ENCODE data around the gene ANKZF1. TPM values are rescaled to one million over a fixed set of nuclear protein-coding genes. Genes with fewer than 3 reads are reported as not detected.
A peak's percentile ranks its signal among the peaks of the same experiment; 100 is the strongest.

Gene ANKZF1
- total RNA-seq, 1 donor, result 35.1 TPM

GRCh38 chr2:219282375-219282774, 52.8 kb downstream of the ANKZF1 start:
- H3K27me3 ChIP-seq (ENCODE audit: insufficient read depth, low read length), result no peaks in the 10 kb centered on the region
- peaks cover 38% of the 10 kb centered on the region for H3K36me3 ChIP-seq (ENCODE audit: insufficient read depth, low read length)
- DNase-seq (ENCODE audit: insufficient read length, low spot score, missing footprints), result no peak
- no peak overlapping the region for H3K27ac ChIP-seq (ENCODE audit: low read depth, low read length)
- no peaks in the 10 kb centered on the region for H3K9me3 ChIP-seq (ENCODE audit: low read depth, low read length)
- TF ChIP-seq CTCF (IDR thresholded peaks at IDR 0.05; ENCODE audit: extremely low read depth, low read depth, low read length), result no peak
- no peak overlapping the region for H2AFZ ChIP-seq (ENCODE audit: low read length)
- H4K20me1 ChIP-seq (ENCODE audit: insufficient read depth, low read length), result peaks cover 7% of the 10 kb centered on the region
- H3K79me2 ChIP-seq (ENCODE audit: insufficient read depth, low read length), result peaks cover 15% of the 10 kb centered on the region
- no peak overlapping the region for H3K4me3 ChIP-seq (ENCODE audit: insufficient read depth, low read length)
- peaks cover 32% of the 10 kb centered on the region for H3K4me1 ChIP-seq (ENCODE audit: insufficient read depth, low read length)
- no peak overlapping the region for H3K4me2 ChIP-seq (ENCODE audit: insufficient read depth, low read length)

GRCh38 chr2:219282943-219283581, 53.5 kb downstream of the ANKZF1 start:
- H2AFZ ChIP-seq (ENCODE audit: low read length), result no peak overlapping the region
- DNase-seq (ENCODE audit: insufficient read length, low spot score, missing footprints), result peak; percentile 83
- H3K79me2 ChIP-seq (ENCODE audit: insufficient read depth, low read length), result peaks cover 15% of the 10 kb centered on the region
- TF ChIP-seq CTCF (IDR thresholded peaks at IDR 0.05; ENCODE audit: extremely low read depth, low read depth, low read length), result no peak
- H3K4me2 ChIP-seq (ENCODE audit: insufficient read depth, low read length), result no peak overlapping the region
- peaks cover 25% of the 10 kb centered on the region for H3K4me1 ChIP-seq (ENCODE audit: insufficient read depth, low read length)
- no peak overlapping the region for H3K27ac ChIP-seq (ENCODE audit: low read depth, low read length)
- no peaks in the 10 kb centered on the region for H3K27me3 ChIP-seq (ENCODE audit: insufficient read depth, low read length)
- peaks cover 7% of the 10 kb centered on the region for H4K20me1 ChIP-seq (ENCODE audit: insufficient read depth, low read length)
- no peak overlapping the region for H3K4me3 ChIP-seq (ENCODE audit: insufficient read depth, low read length)
- peaks cover 38% of the 10 kb centered on the region for H3K36me3 ChIP-seq (ENCODE audit: insufficient read depth, low read length)
- no peaks in the 10 kb centered on the region for H3K9me3 ChIP-seq (ENCODE audit: low read depth, low read length)

DNA sequence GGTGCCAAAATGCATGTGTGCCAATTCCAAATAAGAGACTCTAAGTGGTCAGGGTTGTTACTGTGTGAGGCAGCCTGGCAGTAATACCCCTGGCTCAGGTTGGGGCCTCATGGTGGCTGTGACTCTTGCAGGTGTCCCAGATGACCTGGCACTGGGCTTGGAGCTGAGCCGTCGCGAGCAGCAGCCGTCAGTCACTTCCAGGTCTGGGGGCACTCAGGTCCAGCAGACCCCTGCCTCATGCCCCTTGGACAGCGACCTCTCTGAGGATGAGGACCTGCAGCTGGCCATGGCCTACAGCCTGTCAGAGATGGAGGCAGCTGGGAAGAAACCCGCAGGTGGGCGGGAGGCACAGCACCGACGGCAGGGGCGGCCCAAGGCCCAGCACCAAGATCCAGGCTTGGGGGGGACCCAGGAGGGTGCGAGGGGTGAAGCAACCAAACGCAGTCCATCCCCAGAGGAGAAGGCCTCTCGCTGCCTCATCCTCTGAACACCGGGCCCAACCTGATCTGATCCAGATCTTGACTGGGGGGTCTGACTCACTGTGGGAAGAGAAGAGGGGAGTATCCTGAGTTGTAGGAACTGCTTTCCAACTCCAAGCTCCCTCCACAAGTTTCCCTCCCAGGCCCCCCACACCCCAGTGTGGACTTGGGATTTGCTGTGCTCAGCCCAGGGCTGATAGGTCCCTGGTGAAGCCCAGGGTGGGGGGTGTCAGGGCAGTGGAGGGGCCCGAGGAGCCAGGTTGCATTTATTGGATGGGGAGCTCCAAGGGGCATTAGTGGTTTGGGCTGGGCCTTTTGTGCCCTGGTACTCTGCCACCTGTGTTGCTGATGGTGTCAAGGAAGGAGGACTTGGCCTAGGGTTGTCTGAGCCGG, 55.1 kb downstream of the ANKZF1 start:
- no peaks in the 10 kb centered on the region for H3K9me3 ChIP-seq (ENCODE audit: low read depth, low read length)
- no peak overlapping the region for H3K4me2 ChIP-seq (ENCODE audit: insufficient read depth, low read length)
- peak; percentile 41 for DNase-seq (ENCODE audit: insufficient read length, low spot score, missing footprints)
- H3K79me2 ChIP-seq (ENCODE audit: insufficient read depth, low read length), result peaks cover 15% of the 10 kb centered on the region
- H2AFZ ChIP-seq (ENCODE audit: low read length), result no peak overlapping the region
- no peak overlapping the region for H3K27ac ChIP-seq (ENCODE audit: low read depth, low read length)
- no peaks in the 10 kb centered on the region for H3K27me3 ChIP-seq (ENCODE audit: insufficient read depth, low read length)
- no peak overlapping the region for H3K4me3 ChIP-seq (ENCODE audit: insufficient read depth, low read length)
- H3K4me1 ChIP-seq (ENCODE audit: insufficient read depth, low read length), result peaks cover 23% of the 10 kb centered on the region
- peaks cover 7% of the 10 kb centered on the region for H4K20me1 ChIP-seq (ENCODE audit: insufficient read depth, low read length)
- H3K36me3 ChIP-seq (ENCODE audit: insufficient read depth, low read length), result peaks cover 38% of the 10 kb centered on the region
- TF ChIP-seq CTCF (IDR thresholded peaks at IDR 0.05; ENCODE audit: extremely low read depth, low read depth, low read length), result no peak

- H3K27ac ChIP-seq (ENCODE audit: low read depth, low read length), result no peak overlapping the region
- no peak overlapping the region for H3K4me3 ChIP-seq (ENCODE audit: insufficient read depth, low read length)
- peaks cover 9% of the 10 kb centered on the region for H3K79me2 ChIP-seq (ENCODE audit: insufficient read depth, low read length)
- no peak overlapping the region for H3K4me2 ChIP-seq (ENCODE audit: insufficient read depth, low read length)
- peaks cover 23% of the 10 kb centered on the region for H3K4me1 ChIP-seq (ENCODE audit: insufficient read depth, low read length)
- no peaks in the 10 kb centered on the region for H3K27me3 ChIP-seq (ENCODE audit: insufficient read depth, low read length)
- H3K36me3 ChIP-seq (ENCODE audit: insufficient read depth, low read length), result peaks cover 36% of the 10 kb centered on the region
- peaks cover 5% of the 10 kb centered on the region for H4K20me1 ChIP-seq (ENCODE audit: insufficient read depth, low read length)
- no peak for TF ChIP-seq CTCF (IDR thresholded peaks at IDR 0.05; ENCODE audit: extremely low read depth, low read depth, low read length)
- H3K9me3 ChIP-seq (ENCODE audit: low read depth, low read length), result no peaks in the 10 kb centered on the region
- no peak overlapping the region for H2AFZ ChIP-seq (ENCODE audit: low read length)
- DNase-seq (ENCODE audit: insufficient read length, low spot score, missing footprints), result peak; percentile 75
Observed at GRCh38 chr2:219285373-219285735, 55.7 kb downstream of the ANKZF1 start.

Data from osteoblast (primary cell).